GM19455 (cell line): ENCODE data around the gene PJA2.

Source experiments
- ATAC-seq: cut with Tn5 transposase; IDR thresholded peaks from one replicate; pipeline ENCODE4 v1.9.1; 2021; ENCODE audit not compliant: unreplicated experiment

PJA2 gene

GRCh38 chr5:109410389-109411148 is 795 bp upstream of the PJA2 start:
- peak; percentile 16 for ATAC-seq

- ATAC-seq: peak; percentile 38
These were observed 557 bp downstream of the PJA2 start for GRCh38 chr5:109408991-109409843.

- no peak for ATAC-seq
These were observed 1.9 kb downstream of the PJA2 start for GRCh38 chr5:109407913-109408312.

GRCh38 chr5:109406719-109407118 is 3.1 kb downstream of the PJA2 start:
- ATAC-seq: no peak

GRCh38 chr5:109404428-109404960 is 5.3 kb downstream of the PJA2 start:
- ATAC-seq: no peak

GRCh38 chr5:109403469-109403868 is 6.3 kb downstream of the PJA2 start:
- no peak for ATAC-seq

- ATAC-seq: no peak
These were observed 10.5 kb downstream of the PJA2 start for GRCh38 chr5:109399092-109399759.

- no peak for ATAC-seq
These were observed 12.8 kb downstream of the PJA2 start for GRCh38 chr5:109396965-109397364.

- ATAC-seq: no peak
These were observed 15.0 kb downstream of the PJA2 start for GRCh38 chr5:109394806-109395205.

- ATAC-seq: no peak
These were observed 19.6 kb downstream of the PJA2 start for GRCh38 chr5:109390188-109390587.

- no peak for ATAC-seq
These were observed 21.4 kb downstream of the PJA2 start for GRCh38 chr5:109388407-109388806.

GRCh38 chr5:109387408-109387974 is 22.3 kb downstream of the PJA2 start:
- ATAC-seq: no peak

GRCh38 chr5:109378095-109378494 is 31.7 kb downstream of the PJA2 start:
- no peak for ATAC-seq

- no peak for ATAC-seq
These were observed 35.1 kb downstream of the PJA2 start for GRCh38 chr5:109374625-109375024.

GRCh38 chr5:109373932-109374331 is 35.8 kb downstream of the PJA2 start:
- ATAC-seq: no peak

GRCh38 chr5:109370343-109370742 is 39.4 kb downstream of the PJA2 start:
- ATAC-seq: no peak

GRCh38 chr5:109365653-109366052 is 44.1 kb downstream of the PJA2 start:
- no peak for ATAC-seq

- no peak for ATAC-seq
These were observed 44.8 kb downstream of the PJA2 start for GRCh38 chr5:109364977-109365376.

- ATAC-seq: no peak
These were observed 50.1 kb downstream of the PJA2 start for GRCh38 chr5:109359642-109360041.

- ATAC-seq: no peak
These were observed 52.0 kb downstream of the PJA2 start for GRCh38 chr5:109357807-109358206.

GRCh38 chr5:109354761-109355160 is 55.0 kb downstream of the PJA2 start:
- ATAC-seq: no peak
